Measurements from ENCODE around the gene GMDS. TPM values are rescaled to one million over a fixed set of nuclear protein-coding genes. Genes with fewer than 3 reads are reported as not detected.

Gene GMDS
- total RNA-seq, 1 experiment from 2014 or later, result 35.0 TPM

- no peaks in the 10 kb centered on the region for H3K36me3 Mint-ChIP-seq
- CTCF ChIA-PET, result no interaction called here
Observed at GRCh38 chr6:1663511-1663910, 581.9 kb downstream of the GMDS start.

More at GRCh38 chr6:1663511-1663910, 581.9 kb downstream of the GMDS start:
- POLR2A ChIA-PET, result no interaction called here
- Mint-ChIP-seq H3K9me3 (no peaks in the 10 kb centered on the region), H3K4me3 (no peak overlapping the region), H3K4me1 (peaks cover 10% of the 10 kb centered on the region), H3K27me3 (ENCODE audit: low read depth) (no peaks in the 10 kb centered on the region), H3K27ac (no peak overlapping the region)
- TF ChIP-seq PRDM15 (CRISPR knock-in tag; IDR thresholded peaks at IDR 0.05) (no peak), FOXP1 (CRISPR knock-in tag; IDR thresholded peaks at IDR 0.05; ENCODE audit: borderline replicate concordance) (no peak), E2F4 (CRISPR knock-in tag; IDR thresholded peaks at IDR 0.05; ENCODE audit: borderline replicate concordance, low read depth) (no peak), E2F5 (CRISPR knock-in tag; IDR thresholded peaks at IDR 0.05) (no peak), NFE2L1 (CRISPR knock-in tag; IDR thresholded peaks at IDR 0.05) (no peak), SP1 (CRISPR knock-in tag; conservative IDR thresholded peaks at IDR 0.05) (no peak), IRF1 (CRISPR knock-in tag; IDR thresholded peaks at IDR 0.05) (no peak), ZNF317 (CRISPR knock-in tag; IDR thresholded peaks at IDR 0.05; ENCODE audit: borderline replicate concordance, low read depth) (no peak), SMAD3 (CRISPR knock-in tag; IDR thresholded peaks at IDR 0.05; ENCODE audit: borderline replicate concordance) (no peak), MAX (CRISPR knock-in tag; IDR thresholded peaks at IDR 0.05) (no peak), IRF2 (CRISPR knock-in tag; IDR thresholded peaks at IDR 0.05; ENCODE audit: borderline replicate concordance, low read depth) (no peak), MYBL2 (CRISPR knock-in tag; IDR thresholded peaks at IDR 0.05) (no peak), GTF2I (CRISPR knock-in tag; conservative IDR thresholded peaks at IDR 0.05) (no peak), ZSCAN18 (CRISPR knock-in tag; IDR thresholded peaks at IDR 0.05) (no peak), KAT7 (CRISPR knock-in tag; IDR thresholded peaks at IDR 0.05; ENCODE audit: borderline replicate concordance) (no peak), CREB1 (CRISPR knock-in tag; IDR thresholded peaks at IDR 0.05) (no peak), TEAD4 (CRISPR knock-in tag; IDR thresholded peaks at IDR 0.05) (no peak), ZNF425 (CRISPR knock-in tag; conservative IDR thresholded peaks at IDR 0.05) (no peak), ZNF121 (CRISPR knock-in tag; IDR thresholded peaks at IDR 0.05) (no peak), CBFB (CRISPR knock-in tag; IDR thresholded peaks at IDR 0.05; ENCODE audit: low read depth) (no peak)
- no peak for DNase-seq (ENCODE audit: low spot score)
- ATAC-seq, result no peak

Data from WTC11 (cell line).